ENCODE data around the gene CCDC57.

Gene CCDC57

DNA sequence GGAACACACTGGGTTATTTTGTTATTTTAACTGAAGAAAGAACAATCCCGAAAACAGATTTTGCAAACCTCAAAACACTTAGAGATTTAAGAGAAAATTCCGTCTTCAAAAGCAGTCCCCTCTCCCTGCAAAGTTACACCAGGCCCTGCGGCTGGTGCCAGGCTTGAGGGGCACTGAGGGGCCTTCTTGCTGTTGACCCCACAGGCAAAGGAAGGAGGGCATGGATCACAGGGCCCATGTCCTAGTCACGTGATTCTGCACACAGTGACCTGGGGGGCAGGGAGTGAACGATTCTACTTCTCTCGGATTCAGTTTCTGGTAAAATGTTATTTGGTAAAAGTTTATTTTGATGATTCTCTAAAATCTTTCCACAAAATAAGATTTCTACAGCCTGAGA is 59.3 kb downstream of the CCDC57 start:
- Histone ChIP-seq H3K9me3 (ENCODE audit: insufficient read depth, low read length) (no peaks in the 10 kb centered on the region), H3K4me3 (ENCODE audit: low read length) (no peak overlapping the region), H3K36me3 (replicated peaks; ENCODE audit: low read depth, low read length) (no peaks in the 10 kb centered on the region), H3K4me2 (ENCODE audit: low read length) (no peak overlapping the region), H3K79me2 (ENCODE audit: low read length) (no peaks in the 10 kb centered on the region), H3K4me1 (ENCODE audit: low read length) (no peaks in the 10 kb centered on the region), H4K20me1 (ENCODE audit: insufficient read depth, low read length) (no peaks in the 10 kb centered on the region), H2AFZ (ENCODE audit: low read depth, low read length) (no peak overlapping the region), H3K9ac (ENCODE audit: low read length) (no peak overlapping the region), H3K27me3 (ENCODE audit: low read depth, low read length) (no peaks in the 10 kb centered on the region), H3K27ac (ENCODE audit: low read length) (no peak overlapping the region)
- TF ChIP-seq CTCF (IDR thresholded peaks at IDR 0.05; ENCODE audit: low read depth, low read length) (no peak), EZH2phosphoT487 (IDR thresholded peaks at IDR 0.05; ENCODE audit: low read depth) (no peak)

GRCh38 chr17:82152556-82153294 is 59.9 kb downstream of the CCDC57 start:
- H3K27me3 ChIP-seq (ENCODE audit: low read depth, low read length): no peaks in the 10 kb centered on the region
- no peaks in the 10 kb centered on the region for H3K4me1 ChIP-seq (ENCODE audit: low read length)
- no peak overlapping the region for H3K4me3 ChIP-seq (ENCODE audit: low read length)
- H3K9me3 ChIP-seq (ENCODE audit: insufficient read depth, low read length): no peaks in the 10 kb centered on the region
- TF ChIP-seq CTCF (IDR thresholded peaks at IDR 0.05; ENCODE audit: low read depth, low read length) (no peak), EZH2phosphoT487 (IDR thresholded peaks at IDR 0.05; ENCODE audit: low read depth) (no peak)
- H3K27ac ChIP-seq (ENCODE audit: low read length): no peak overlapping the region
- H3K9ac ChIP-seq (ENCODE audit: low read length): no peak overlapping the region
- H4K20me1 ChIP-seq (ENCODE audit: insufficient read depth, low read length): no peaks in the 10 kb centered on the region
- H3K36me3 ChIP-seq (replicated peaks; ENCODE audit: low read depth, low read length): no peaks in the 10 kb centered on the region
- no peak overlapping the region for H2AFZ ChIP-seq (ENCODE audit: low read depth, low read length)
- no peaks in the 10 kb centered on the region for H3K79me2 ChIP-seq (ENCODE audit: low read length)
- no peak overlapping the region for H3K4me2 ChIP-seq (ENCODE audit: low read length)

DNA sequence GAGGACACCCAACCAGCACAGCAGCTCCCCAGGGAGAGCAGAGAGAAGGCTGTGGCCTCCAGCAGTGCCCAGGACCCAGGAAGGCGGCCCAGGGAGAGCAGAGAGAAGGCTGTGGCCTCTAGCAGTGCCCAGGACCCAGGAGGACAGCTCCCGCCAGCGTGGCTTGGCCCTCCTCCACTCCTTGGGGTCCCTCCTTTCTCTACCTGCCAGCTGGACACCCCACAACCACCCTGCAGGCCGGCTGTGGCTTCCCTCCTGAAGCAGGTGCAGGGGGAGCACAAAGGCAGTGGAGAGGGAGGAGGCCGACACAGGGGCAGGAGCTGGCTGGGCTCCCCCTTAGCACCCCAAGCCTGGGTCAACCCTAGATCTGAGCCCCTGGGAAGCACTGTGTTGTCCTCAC is 60.5 kb downstream of the CCDC57 start:
- Histone ChIP-seq H3K79me2 (ENCODE audit: low read length) (no peaks in the 10 kb centered on the region), H3K4me3 (ENCODE audit: low read length) (no peak overlapping the region), H3K36me3 (replicated peaks; ENCODE audit: low read depth, low read length) (no peaks in the 10 kb centered on the region), H3K27me3 (ENCODE audit: low read depth, low read length) (no peaks in the 10 kb centered on the region), H3K4me1 (ENCODE audit: low read length) (no peaks in the 10 kb centered on the region), H3K9me3 (ENCODE audit: insufficient read depth, low read length) (no peaks in the 10 kb centered on the region), H3K9ac (ENCODE audit: low read length) (no peak overlapping the region), H2AFZ (ENCODE audit: low read depth, low read length) (no peak overlapping the region), H3K4me2 (ENCODE audit: low read length) (no peak overlapping the region), H3K27ac (ENCODE audit: low read length) (no peak overlapping the region), H4K20me1 (ENCODE audit: insufficient read depth, low read length) (no peaks in the 10 kb centered on the region)
- no peak for TF ChIP-seq EZH2phosphoT487 (IDR thresholded peaks at IDR 0.05; ENCODE audit: low read depth)
- TF ChIP-seq CTCF (IDR thresholded peaks at IDR 0.05; ENCODE audit: low read depth, low read length): no peak

- Histone ChIP-seq H3K9me3 (ENCODE audit: insufficient read depth, low read length) (no peaks in the 10 kb centered on the region), H3K4me3 (ENCODE audit: low read length) (no peak overlapping the region), H3K4me2 (ENCODE audit: low read length) (no peak overlapping the region), H3K27me3 (ENCODE audit: low read depth, low read length) (no peaks in the 10 kb centered on the region), H3K36me3 (replicated peaks; ENCODE audit: low read depth, low read length) (no peaks in the 10 kb centered on the region), H3K4me1 (ENCODE audit: low read length) (no peaks in the 10 kb centered on the region), H3K9ac (ENCODE audit: low read length) (no peak overlapping the region), H3K27ac (ENCODE audit: low read length) (no peak overlapping the region), H3K79me2 (ENCODE audit: low read length) (no peaks in the 10 kb centered on the region), H4K20me1 (ENCODE audit: insufficient read depth, low read length) (no peaks in the 10 kb centered on the region), H2AFZ (ENCODE audit: low read depth, low read length) (no peak overlapping the region)
- TF ChIP-seq EZH2phosphoT487 (IDR thresholded peaks at IDR 0.05; ENCODE audit: low read depth): no peak
- no peak for TF ChIP-seq CTCF (IDR thresholded peaks at IDR 0.05; ENCODE audit: low read depth, low read length)
Measured at GRCh38 chr17:82151106-82151957, 61.3 kb downstream of the CCDC57 start.

Data from OCI-LY3 (cell line).